RWPE1 (cell line): ENCODE data around the gene FRMPD3.

ENCODE experiments used
- CTCF ChIA-PET: fragments of 350-600 bp; sonication (Branson Sonifier 250); formaldehyde crosslinking; extraction: SDS; loops from one replicate; lab custom pipeline; 2021; lab: Yijun Ruan, JAX
- POLR2A ChIA-PET: fragments of 400-600 bp; formaldehyde crosslinking; extraction: SDS; loops from one replicate; lab custom pipeline; 2020; ENCODE audit warnings: antibody characterized with exemption; ENCODE audit not compliant: low non-redundant PET; lab: Yijun Ruan, JAX
- DNase-seq: peaks from one replicate; pipeline ENCODE4 v3.0.0; 2012; ENCODE audit warnings: low spot score
- H3K27ac ChIP-seq: fragments of 450-650 bp; 2 replicates; pipeline ENCODE4 v1.5.1; 2017
- TF ChIP-seq, protein P1 (sequence below): fragments of 450-650 bp; conservative IDR thresholded peaks from 2 replicates; pipeline ENCODE4 v1.5.1; 2017; ENCODE audit warnings: low read depth, mild to moderate bottlenecking

FRMPD3 gene

DNA sequence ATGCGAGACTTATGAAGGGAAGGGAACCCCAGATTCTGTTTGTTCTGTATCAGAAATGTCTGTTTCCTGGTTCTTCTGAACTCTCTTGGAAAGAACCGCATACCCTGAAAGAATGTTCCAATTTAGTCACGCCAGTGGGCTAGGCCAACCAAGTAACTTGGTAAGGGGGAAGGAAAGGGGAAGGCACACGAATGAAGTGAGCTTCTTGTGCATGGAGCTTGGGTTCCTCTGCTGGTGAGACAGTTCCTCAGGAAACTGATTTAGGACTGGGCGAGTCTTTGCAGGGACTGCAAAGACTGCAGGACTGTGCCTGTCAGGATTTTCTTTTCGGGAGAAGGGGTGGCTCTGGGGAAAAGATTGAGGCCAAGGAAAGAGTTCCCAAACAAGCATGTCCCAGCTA lies 35.6 kb downstream of the FRMPD3 start:
- POLR2A ChIA-PET, result no interaction called here
- no peak for DNase-seq
- CTCF ChIA-PET, result no interaction called here
- TF ChIP-seq, protein P1, sequence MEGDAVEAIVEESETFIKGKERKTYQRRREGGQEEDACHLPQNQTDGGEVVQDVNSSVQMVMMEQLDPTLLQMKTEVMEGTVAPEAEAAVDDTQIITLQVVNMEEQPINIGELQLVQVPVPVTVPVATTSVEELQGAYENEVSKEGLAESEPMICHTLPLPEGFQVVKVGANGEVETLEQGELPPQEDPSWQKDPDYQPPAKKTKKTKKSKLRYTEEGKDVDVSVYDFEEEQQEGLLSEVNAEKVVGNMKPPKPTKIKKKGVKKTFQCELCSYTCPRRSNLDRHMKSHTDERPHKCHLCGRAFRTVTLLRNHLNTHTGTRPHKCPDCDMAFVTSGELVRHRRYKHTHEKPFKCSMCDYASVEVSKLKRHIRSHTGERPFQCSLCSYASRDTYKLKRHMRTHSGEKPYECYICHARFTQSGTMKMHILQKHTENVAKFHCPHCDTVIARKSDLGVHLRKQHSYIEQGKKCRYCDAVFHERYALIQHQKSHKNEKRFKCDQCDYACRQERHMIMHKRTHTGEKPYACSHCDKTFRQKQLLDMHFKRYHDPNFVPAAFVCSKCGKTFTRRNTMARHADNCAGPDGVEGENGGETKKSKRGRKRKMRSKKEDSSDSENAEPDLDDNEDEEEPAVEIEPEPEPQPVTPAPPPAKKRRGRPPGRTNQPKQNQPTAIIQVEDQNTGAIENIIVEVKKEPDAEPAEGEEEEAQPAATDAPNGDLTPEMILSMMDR, result no peak
- H3K27ac ChIP-seq, result no peak overlapping the region

DNA sequence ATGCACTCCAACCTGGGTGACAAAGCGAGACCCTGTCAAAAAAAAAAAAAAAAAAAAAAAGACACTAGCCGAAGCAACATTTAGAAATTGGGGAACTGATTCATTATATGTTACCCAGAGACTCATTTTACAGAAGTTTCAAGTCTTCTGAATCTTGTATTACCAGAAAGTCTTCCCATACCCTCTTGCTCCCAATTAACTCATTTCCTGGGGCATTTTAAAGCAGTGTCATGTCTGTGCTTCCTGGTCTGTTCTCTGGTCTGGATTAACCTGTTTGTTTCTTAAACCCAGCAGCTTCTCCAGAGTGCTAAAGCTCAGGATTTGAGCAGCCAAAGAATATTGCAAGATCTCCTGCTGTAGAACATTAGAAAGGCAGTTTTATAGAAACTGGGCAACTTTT lies 43.7 kb downstream of the FRMPD3 start:
- ChIA-PET POLR2A (no interaction called here), CTCF (no interaction called here)
- H3K27ac ChIP-seq, result no peak overlapping the region
- TF ChIP-seq, protein P1, result no peak
- DNase-seq, result no peak

DNA sequence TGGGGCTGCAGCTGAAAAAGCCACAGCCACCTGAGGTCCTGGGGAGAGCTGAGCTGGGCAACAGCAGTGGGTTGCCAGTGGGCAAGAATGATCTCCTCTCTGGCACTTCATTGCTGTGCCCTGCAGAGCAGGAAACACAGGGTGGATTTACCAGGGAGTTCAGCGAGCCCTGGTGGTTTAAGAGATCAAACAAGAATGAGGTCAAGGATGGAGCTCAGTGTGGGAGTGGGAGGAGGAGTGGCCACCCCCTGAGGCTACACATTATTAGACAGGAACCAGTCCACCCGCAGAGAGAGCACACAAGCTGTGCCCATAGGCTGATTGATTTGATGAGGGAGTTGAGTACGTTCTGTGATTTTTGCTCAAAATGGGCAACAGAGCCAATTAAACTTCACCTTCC lies 47.3 kb downstream of the FRMPD3 start:
- no peak for DNase-seq
- TF ChIP-seq, protein P1, result no peak
- ChIA-PET POLR2A (no interaction called here), CTCF (no interaction called here)
- no peak overlapping the region for H3K27ac ChIP-seq
